OCI-LY1 (cell line): Measurements from ENCODE around the gene PRR33.
"Not testable (repeated sequence)": the region's sequence is repeated elsewhere in the genome, so short reads cannot be mapped to it uniquely, and the experiment has no call there.

ENCODE experiments used
- H2AFZ ChIP-seq: fragments of 200-600 bp; sonication (generic), shearing (Covaris generic); 2 replicates; pipeline ENCODE4 v1.6.0; 2014; ENCODE audit warnings: antibody characterized with exemption, mild to moderate bottlenecking, low read length
- H3F3A ChIP-seq: fragments of 200-600 bp; sonication (generic), shearing (Covaris generic); 2 replicates; pipeline ENCODE4 v1.6.0; 2014; ENCODE audit warnings: mild to moderate bottlenecking, antibody characterized with exemption, low read length, moderate library complexity; ENCODE audit not compliant: insufficient read depth
- H3K27ac ChIP-seq: fragments of 200-600 bp; sonication (generic); 2 replicates; pipeline ENCODE4 v1.5.1; 2014; ENCODE audit warnings: low read length, mixed run types, mild to moderate bottlenecking, low read depth; ENCODE audit not compliant: poor library complexity, severe bottlenecking
- H3K27me3 ChIP-seq: fragments of 200-600 bp; sonication (generic); 2 replicates; pipeline ENCODE4 v1.6.0; 2014; ENCODE audit warnings: antibody characterized with exemption, mild to moderate bottlenecking, low read length, moderate library complexity; ENCODE audit not compliant: insufficient read depth
- H3K36me3 ChIP-seq: fragments of 200-600 bp; sonication (generic); 2 replicates; pipeline ENCODE4 v1.6.1; 2014; ENCODE audit warnings: mild to moderate bottlenecking, antibody characterized with exemption, low read length, moderate library complexity, mixed read lengths; ENCODE audit not compliant: insufficient read depth
- H3K4me1 ChIP-seq: fragments of 200-600 bp; sonication (generic); 2 replicates; pipeline ENCODE4 v1.5.1; 2014; ENCODE audit warnings: mild to moderate bottlenecking, low read length, moderate library complexity; ENCODE audit not compliant: insufficient read depth, severe bottlenecking
- H3K4me2 ChIP-seq: fragments of 200-600 bp; sonication (generic), shearing (Covaris generic); 2 replicates; pipeline ENCODE4 v1.6.1; 2014; ENCODE audit warnings: low read length
- H3K4me3 ChIP-seq: fragments of 200-600 bp; sonication (generic); 2 replicates; pipeline ENCODE4 v1.5.1; 2014; ENCODE audit warnings: low read length, low read depth, mild to moderate bottlenecking, mixed read lengths; ENCODE audit not compliant: poor library complexity, severe bottlenecking
- H3K79me2 ChIP-seq: fragments of 200-600 bp; shearing (Covaris generic); 2 replicates; pipeline ENCODE4 v1.6.1; 2016; ENCODE audit warnings: mixed run types, low read length, mixed read lengths; ENCODE audit not compliant: insufficient read depth
- H3K9ac ChIP-seq: fragments of 200-600 bp; sonication (generic), shearing (Covaris generic); 2 replicates; pipeline ENCODE4 v1.6.1; 2014; ENCODE audit warnings: mild to moderate bottlenecking, low read length, mixed read lengths
- H3K9me2 ChIP-seq: fragments of 200-600 bp; sonication (generic), shearing (Covaris generic); 2 replicates; pipeline ENCODE4 v1.6.1; 2014; ENCODE audit warnings: low read depth, mild to moderate bottlenecking, low read length, mixed read lengths
- H3K9me3 ChIP-seq: fragments of 200-600 bp; shearing (Covaris generic); 2 replicates; pipeline ENCODE4 v1.6.1; 2014; ENCODE audit warnings: low read length, mixed read lengths
- H4K20me1 ChIP-seq: fragments of 200-600 bp; sonication (generic), shearing (Covaris generic); 2 replicates; pipeline ENCODE4 v1.6.0; 2016; ENCODE audit warnings: mild to moderate bottlenecking, low read length; ENCODE audit not compliant: insufficient read depth
- CTCF ChIP-seq: fragments of 200-600 bp; sonication (generic), shearing (Covaris generic); IDR thresholded peaks from 2 replicates; pipeline ENCODE4 v1.5.1; 2017; ENCODE audit warnings: mild to moderate bottlenecking, antibody characterized with exemption, low read length, moderate library complexity, mixed read lengths
- EZH2 ChIP-seq: fragments of 200-600 bp; sonication (generic), shearing (Covaris generic); IDR thresholded peaks from 2 replicates; pipeline ENCODE4 v1.8.0; 2017; ENCODE audit warnings: borderline replicate concordance, mixed run types, mild to moderate bottlenecking, antibody characterized with exemption, low read length, moderate library complexity, mixed read lengths

The PRR33 gene

GRCh38 chr11:1875093-1875850 is 16.4 kb downstream of the PRR33 start:
- no peaks in the 10 kb centered on the region for H4K20me1 ChIP-seq
- no peaks in the 10 kb centered on the region for H3K79me2 ChIP-seq
- H3K9me3 ChIP-seq = no peaks in the 10 kb centered on the region
- H3K27ac ChIP-seq = no peak overlapping the region
- TF ChIP-seq CTCF = no peak
- no peak for TF ChIP-seq EZH2
- H3K27me3 ChIP-seq = no peaks in the 10 kb centered on the region
- H3K9ac ChIP-seq = no peak overlapping the region
- H2AFZ ChIP-seq = no peak overlapping the region
- H3K4me3 ChIP-seq = no peak overlapping the region
- no peaks in the 10 kb centered on the region for H3K36me3 ChIP-seq
- no peaks in the 10 kb centered on the region for H3F3A ChIP-seq
- no peaks in the 10 kb centered on the region for H3K9me2 ChIP-seq
- H3K4me1 ChIP-seq = peaks cover 8% of the 10 kb centered on the region
- H3K4me2 ChIP-seq = no peak overlapping the region

GRCh38 chr11:1874441-1875092 is 17.1 kb downstream of the PRR33 start:
- H4K20me1 ChIP-seq, H3K9me3 ChIP-seq, H3K27me3 ChIP-seq, H3K79me2 ChIP-seq, H3F3A ChIP-seq, H3K27ac ChIP-seq, H3K36me3 ChIP-seq, H2AFZ ChIP-seq, H3K9me2 ChIP-seq, H3K4me2 ChIP-seq, H3K9ac ChIP-seq, H3K4me3 ChIP-seq: not testable (repeated sequence)
- peaks cover 13% of the 10 kb centered on the region for H3K4me1 ChIP-seq

GRCh38 chr11:1873813-1874150 is 17.9 kb downstream of the PRR33 start:
- H3K4me3 ChIP-seq, H3K4me2 ChIP-seq, H3K36me3 ChIP-seq, H3K27ac ChIP-seq, H3K9me3 ChIP-seq, H3K79me2 ChIP-seq, H2AFZ ChIP-seq, H3K9ac ChIP-seq, H3K9me2 ChIP-seq, H3K27me3 ChIP-seq, H4K20me1 ChIP-seq, H3F3A ChIP-seq: not testable (repeated sequence)
- H3K4me1 ChIP-seq = peaks cover 21% of the 10 kb centered on the region

- Histone ChIP-seq H3K27me3 (no peaks in the 10 kb centered on the region), H3F3A (no peaks in the 10 kb centered on the region), H3K4me3 (no peak overlapping the region), H3K9me2 (no peaks in the 10 kb centered on the region), H3K4me2 (no peak overlapping the region), H3K36me3 (no peaks in the 10 kb centered on the region), H3K9me3 (no peaks in the 10 kb centered on the region), H4K20me1 (no peaks in the 10 kb centered on the region), H3K4me1 (peaks cover 26% of the 10 kb centered on the region), H2AFZ (no peak overlapping the region), H3K79me2 (no peaks in the 10 kb centered on the region), H3K9ac (no peak overlapping the region), H3K27ac (no peak overlapping the region)
- TF ChIP-seq EZH2 = no peak
- no peak for TF ChIP-seq CTCF
These were observed 18.5 kb downstream of the PRR33 start for GRCh38 chr11:1873048-1873812.
